ENCODE results near the gene BRAP. TPM values are rescaled to one million over a fixed set of nuclear protein-coding genes. Genes with fewer than 3 reads are reported as not detected.

The BRAP gene
- 17.0 and 20.0 TPM in 2 replicates for total RNA-seq

GRCh38 chr12:111685811-111686573 is at the start of gene BRAP, which contains the start of gene ACAD10:
Gene BRAP (minus strand): TSS chr12:111685956. CDS start chr12:111685792, 164 bp downstream.
Gene ACAD10 (plus strand): TSS chr12:111686053. CDS start chr12:111692710, 6,657 bp downstream.

GRCh38 chr12:111598637-111599452 is 86.9 kb downstream of the BRAP start, which contains the start of gene ATXN2:
Gene ATXN2 (minus strand): TSS chr12:111599315. CDS start chr12:111599034, 281 bp downstream.

Other genes starting within 250 kb of the BRAP start
- 18.0 and 28.6 TPM in 2 replicates for gene ATXN2, start 86.6 kb downstream of the BRAP start, total RNA-seq
- 14.4 and 14.5 TPM in 2 replicates for gene ACAD10, start 97 bp upstream of the BRAP start, total RNA-seq
- 16.1 and 23.4 TPM in 2 replicates for gene ALDH2, start 81.0 kb upstream of the BRAP start, total RNA-seq
- gene MAPKAPK5, start 156.3 kb upstream of the BRAP start, total RNA-seq, result 27.4 and 29.9 TPM in 2 replicates